ENCODE measurements around the gene ANO9.

The ANO9 gene

GRCh38 chr11:380491-380890 lies 61.3 kb downstream of the ANO9 start:
- DNase-seq = no peak

- no peak for DNase-seq
Observed at GRCh38 chr11:380095-380480, 61.7 kb downstream of the ANO9 start.

- DNase-seq = no peak
Observed at GRCh38 chr11:379205-380094, 62.4 kb downstream of the ANO9 start.

- no peak for DNase-seq
Observed at GRCh38 chr11:377883-378500, 63.8 kb downstream of the ANO9 start.

GRCh38 chr11:377174-377865 lies 64.5 kb downstream of the ANO9 start:
- no peak for DNase-seq

GRCh38 chr11:376531-377173 lies 65.2 kb downstream of the ANO9 start:
- DNase-seq = no peak

- DNase-seq = no peak
Observed at GRCh38 chr11:375065-376025, 66.5 kb downstream of the ANO9 start.

- no peak for DNase-seq
Observed at GRCh38 chr11:373716-374551, 67.9 kb downstream of the ANO9 start.

- no peak for DNase-seq
Observed at GRCh38 chr11:372809-373715, 68.7 kb downstream of the ANO9 start.

- DNase-seq = no peak
Observed at GRCh38 chr11:371716-372590, 69.9 kb downstream of the ANO9 start.

GRCh38 chr11:371051-371450 lies 70.8 kb downstream of the ANO9 start:
- DNase-seq = no peak

GRCh38 chr11:370070-370941 lies 71.5 kb downstream of the ANO9 start:
- DNase-seq = peak; percentile 49

GRCh38 chr11:369336-370018 lies 72.3 kb downstream of the ANO9 start, which contains the start of gene B4GALNT4:
Gene B4GALNT4, plus strand, starts transcription at chr11:369499. Its CDS starts 305 bp downstream, at chr11:369804.
- peak; percentile 62 for DNase-seq

GRCh38 chr11:368414-369335 lies 73.1 kb downstream of the ANO9 start:
- DNase-seq = peak; percentile 47

GRCh38 chr11:367956-368413 lies 73.8 kb downstream of the ANO9 start:
- DNase-seq = no peak
